Glutamatergic neuron (in vitro differentiated cells): ENCODE measurements around the gene MACROD2. TPM values are rescaled to one million over a fixed set of nuclear protein-coding genes. Genes with fewer than 3 reads are reported as not detected.

Experiments used
- DNase-seq: peaks from one replicate; pipeline ENCODE4 v3.0.0; 2022
- H3K27ac Mint-ChIP-seq: one replicate; pipeline ENCODE4 v1.8.0; 2020; ENCODE audit warnings: mild to moderate bottlenecking, mixed read lengths, inconsistent platforms; ENCODE audit not compliant: unreplicated experiment
- H3K27me3 Mint-ChIP-seq: one replicate; pipeline ENCODE4 v1.8.0; 2020; ENCODE audit warnings: mild to moderate bottlenecking, moderate library complexity, mixed read lengths, inconsistent platforms; ENCODE audit not compliant: unreplicated experiment
- H3K36me3 Mint-ChIP-seq: one replicate; pipeline ENCODE4 v1.8.0; 2020; ENCODE audit warnings: mild to moderate bottlenecking, mixed read lengths, inconsistent platforms; ENCODE audit not compliant: unreplicated experiment
- H3K4me1 Mint-ChIP-seq: one replicate; pipeline ENCODE4 v1.8.0; 2020; ENCODE audit warnings: mild to moderate bottlenecking, low read depth, mixed read lengths, inconsistent platforms; ENCODE audit not compliant: unreplicated experiment
- H3K4me3 Mint-ChIP-seq: one replicate; pipeline ENCODE4 v1.8.0; 2020; ENCODE audit warnings: mild to moderate bottlenecking, mixed read lengths, inconsistent platforms; ENCODE audit not compliant: unreplicated experiment
- H3K9me3 Mint-ChIP-seq: one replicate; pipeline ENCODE4 v1.8.0; 2020; ENCODE audit warnings: mild to moderate bottlenecking, moderate library complexity, mixed read lengths, inconsistent platforms; ENCODE audit not compliant: unreplicated experiment
- CTCF ChIP-seq: fragments of 200-600 bp; sonication (generic); IDR thresholded peaks from one replicate; pipeline ENCODE4 v1.5.0; 2021; ENCODE audit not compliant: partially characterized antibody, unreplicated experiment
- total RNA-seq: library from RNA; stranded (reverse); fragmentation: NEBNext Ultra II Directional; extraction: Animal tissue kit (Norgen Biotek cat#: 25700); gene quantifications from one replicate; pipeline ENCODE4 v1.2.1, GENCODE V29; 2021; ENCODE audit not compliant: unreplicated experiment

Gene MACROD2
- total RNA-seq, 1 donor from 2014 or later, result 8.7 TPM

- TF ChIP-seq CTCF, result peak; percentile 48
- Mint-ChIP-seq H3K36me3 (no peaks in the 10 kb centered on the region), H3K27me3 (peaks cover 2% of the 10 kb centered on the region), H3K9me3 (no peaks in the 10 kb centered on the region), H3K4me1 (peaks cover 3% of the 10 kb centered on the region), H3K27ac (no peak overlapping the region), H3K4me3 (no peak overlapping the region)
- peak; percentile 54 for DNase-seq
Measured at GRCh38 chr20:15902493-15902892, 1907.2 kb downstream of the MACROD2 start.

- Mint-ChIP-seq H3K27ac (peak overlapping the region; percentile 29), H3K36me3 (no peaks in the 10 kb centered on the region), H3K4me1 (peaks cover 3% of the 10 kb centered on the region), H3K27me3 (peaks cover 4% of the 10 kb centered on the region), H3K9me3 (no peaks in the 10 kb centered on the region), H3K4me3 (no peak overlapping the region)
- TF ChIP-seq CTCF, result no peak
- DNase-seq, result no peak
Measured at GRCh38 chr20:15905661-15906060, 1910.3 kb downstream of the MACROD2 start.

- peaks cover 4% of the 10 kb centered on the region for H3K27me3 Mint-ChIP-seq
- no peaks in the 10 kb centered on the region for H3K36me3 Mint-ChIP-seq
- peaks cover 1% of the 10 kb centered on the region for H3K9me3 Mint-ChIP-seq
- peaks cover 3% of the 10 kb centered on the region for H3K4me1 Mint-ChIP-seq
- no peak for DNase-seq
- H3K4me3 Mint-ChIP-seq, result no peak overlapping the region
- no peak overlapping the region for H3K27ac Mint-ChIP-seq
- no peak for TF ChIP-seq CTCF
Measured at GRCh38 chr20:15909995-15910394, 1914.7 kb downstream of the MACROD2 start.

- Mint-ChIP-seq H3K36me3 (no peaks in the 10 kb centered on the region), H3K27me3 (peaks cover 4% of the 10 kb centered on the region), H3K4me1 (no peaks in the 10 kb centered on the region), H3K4me3 (no peak overlapping the region), H3K27ac (no peak overlapping the region), H3K9me3 (peaks cover 1% of the 10 kb centered on the region)
- no peak for DNase-seq
- TF ChIP-seq CTCF, result no peak
Measured at GRCh38 chr20:15911581-15911980, 1916.3 kb downstream of the MACROD2 start.

- Mint-ChIP-seq H3K4me1 (no peaks in the 10 kb centered on the region), H3K27me3 (peaks cover 2% of the 10 kb centered on the region), H3K36me3 (no peaks in the 10 kb centered on the region), H3K4me3 (no peak overlapping the region), H3K9me3 (peaks cover 1% of the 10 kb centered on the region), H3K27ac (no peak overlapping the region)
- no peak for TF ChIP-seq CTCF
- DNase-seq, result no peak
Measured at GRCh38 chr20:15913391-15914025, 1918.2 kb downstream of the MACROD2 start.
